Neural cell (in vitro differentiated cells): ENCODE data around the gene DGLUCY. TPM values are rescaled to one million over a fixed set of nuclear protein-coding genes. Genes with fewer than 3 reads are reported as not detected.

Source experiments
- H2AFZ ChIP-seq: fragments of 200-600, 300-800 bp; sonication (generic), shearing (Covaris generic); 2 replicates; pipeline ENCODE4 v1.6.0; 2014; ENCODE audit warnings: low read depth, mild to moderate bottlenecking, antibody characterized with exemption, low read length, moderate library complexity
- H3F3A ChIP-seq: fragments of 200-600 bp; shearing (Covaris generic); 2 replicates; pipeline ENCODE4 v1.6.1; 2016; ENCODE audit warnings: mild to moderate bottlenecking, moderate library complexity, mixed read lengths, antibody characterized with exemption, low read length; ENCODE audit not compliant: insufficient read depth, poor library complexity, severe bottlenecking
- H3K27ac ChIP-seq: fragments of 200-600, 300-800 bp; sonication (generic), shearing (Covaris generic); 2 replicates; pipeline ENCODE4 v1.5.1; 2014; ENCODE audit warnings: mild to moderate bottlenecking, low read length, moderate library complexity
- H3K27me3 ChIP-seq: fragments of 300-800, 200-600 bp; sonication (generic), shearing (Covaris generic); 2 replicates; pipeline ENCODE4 v1.6.0; 2014; ENCODE audit warnings: mild to moderate bottlenecking, low read depth, low read length, moderate library complexity; ENCODE audit not compliant: insufficient read depth
- H3K36me3 ChIP-seq: fragments of 300-800, 200-600 bp; sonication (generic), shearing (Covaris generic); 2 replicates; pipeline ENCODE4 v1.5.1; 2014; ENCODE audit warnings: mild to moderate bottlenecking, antibody characterized with exemption, low read length, moderate library complexity; ENCODE audit not compliant: insufficient read depth
- H3K4me2 ChIP-seq: fragments of 300-800, 200-600 bp; sonication (generic), shearing (Covaris generic); 2 replicates; pipeline ENCODE4 v1.6.0; 2014; ENCODE audit warnings: mild to moderate bottlenecking, low read length
- H3K4me3 ChIP-seq: fragments of 300-800, 200-600 bp; sonication (generic), shearing (Covaris generic); 2 replicates; pipeline ENCODE4 v1.5.1; 2014; ENCODE audit warnings: mild to moderate bottlenecking, low read length, moderate library complexity
- H3K79me2 ChIP-seq: fragments of 200-600 bp; shearing (Covaris generic); replicated peaks from 2 replicates; pipeline ENCODE4 v1.6.0; 2014; ENCODE audit warnings: mild to moderate bottlenecking, low read length, moderate library complexity; ENCODE audit not compliant: insufficient read depth
- H3K9ac ChIP-seq: fragments of 300-800, 200-600 bp; sonication (generic), shearing (Covaris generic); 2 replicates; pipeline ENCODE4 v1.6.1; 2016; ENCODE audit warnings: mild to moderate bottlenecking, low read length, mixed read lengths
- H3K9me2 ChIP-seq: fragments of 200-600 bp; shearing (Covaris generic); 2 replicates; pipeline ENCODE4 v1.6.1; 2016; ENCODE audit warnings: mild to moderate bottlenecking, low read length, mixed read lengths; ENCODE audit not compliant: insufficient read depth
- H3K9me3 ChIP-seq: fragments of 200-600, 300-800 bp; sonication (generic), shearing (Covaris generic); 2 replicates; pipeline ENCODE4 v1.6.1; 2016; ENCODE audit warnings: mild to moderate bottlenecking, mixed run types, low read length, moderate library complexity, mixed read lengths
- H4K20me1 ChIP-seq: fragments of 200-600 bp; shearing (Covaris generic); 2 replicates; pipeline ENCODE4 v1.6.1; 2016; ENCODE audit warnings: mild to moderate bottlenecking, mixed run types; ENCODE audit not compliant: insufficient read depth
- CTCF ChIP-seq: fragments of 450-650 bp; IDR thresholded peaks from 2 replicates; pipeline ENCODE4 v1.5.1; 2014; ENCODE audit warnings: antibody characterized with exemption, mild to moderate bottlenecking, moderate library complexity; ENCODE audit not compliant: poor library complexity, severe bottlenecking
- EP300 ChIP-seq: fragments of 450-650 bp; conservative IDR thresholded peaks from 2 replicates; pipeline ENCODE4 v1.6.1; 2014; ENCODE audit warnings: antibody characterized with exemption, mild to moderate bottlenecking, moderate library complexity; ENCODE audit not compliant: poor library complexity, severe bottlenecking
- EZH2 ChIP-seq: fragments of 200-600, 300-800 bp; shearing (Covaris generic), sonication (generic); IDR thresholded peaks from 2 replicates; pipeline ENCODE4 v1.6.1; 2014; ENCODE audit warnings: antibody characterized with exemption, low read length, borderline replicate concordance, mild to moderate bottlenecking; ENCODE audit not compliant: insufficient read depth, poor library complexity, severe bottlenecking
- MXI1 ChIP-seq: fragments of 450-650 bp; conservative IDR thresholded peaks from 2 replicates; pipeline ENCODE4 v1.6.1; 2014; ENCODE audit warnings: antibody characterized with exemption, mild to moderate bottlenecking; ENCODE audit not compliant: poor library complexity, severe bottlenecking
- POLR2AphosphoS5 ChIP-seq: IDR thresholded peaks from 2 replicates; pipeline ENCODE4 v1.6.1; 2012
- RAD21 ChIP-seq: fragments of 450-650 bp; conservative IDR thresholded peaks from 2 replicates; pipeline ENCODE4 v1.6.1; 2014; ENCODE audit warnings: antibody characterized with exemption, mild to moderate bottlenecking, moderate library complexity
- SMC3 ChIP-seq: fragments of 450-650 bp; conservative IDR thresholded peaks from 2 replicates; pipeline ENCODE4 v1.6.1; 2014; ENCODE audit warnings: antibody characterized with exemption, mild to moderate bottlenecking, moderate library complexity; ENCODE audit not compliant: poor library complexity
- TAF1 ChIP-seq: IDR thresholded peaks from 2 replicates; pipeline ENCODE4 v1.6.1; 2012; ENCODE audit warnings: low read depth
- polyA plus RNA-seq: library from polyadenylated mRNA; depleted of rRNA; stranded (reverse); fragments of >200 nt; gene quantifications from 2 replicates; pipeline ENCODE4 v1.2.3, GENCODE V29; 2014
- TF ChIP-seq, protein P1 (sequence below): IDR thresholded peaks from 2 replicates; pipeline ENCODE4 v1.6.1; 2012; ENCODE audit warnings: borderline replicate concordance

Gene DGLUCY
- polyA plus RNA-seq, 1 donor from 2014 or later: 30.5 TPM

GRCh38 chr14:91146661-91147060 is 32.8 kb downstream of the DGLUCY start:
- no peaks in the 10 kb centered on the region for H3K79me2 ChIP-seq
- H3F3A ChIP-seq: no peaks in the 10 kb centered on the region
- H3K4me3 ChIP-seq: no peak overlapping the region
- H3K36me3 ChIP-seq: no peaks in the 10 kb centered on the region
- H3K27ac ChIP-seq: no peak overlapping the region
- no peaks in the 10 kb centered on the region for H3K9me3 ChIP-seq
- H3K9me2 ChIP-seq: no peaks in the 10 kb centered on the region
- H2AFZ ChIP-seq: no peak overlapping the region
- TF ChIP-seq EZH2 (no peak), POLR2AphosphoS5 (no peak), TAF1 (no peak), EP300 (no peak), MXI1 (no peak), SMC3 (no peak), CTCF (no peak), RAD21 (no peak)
- TF ChIP-seq, protein P1, sequence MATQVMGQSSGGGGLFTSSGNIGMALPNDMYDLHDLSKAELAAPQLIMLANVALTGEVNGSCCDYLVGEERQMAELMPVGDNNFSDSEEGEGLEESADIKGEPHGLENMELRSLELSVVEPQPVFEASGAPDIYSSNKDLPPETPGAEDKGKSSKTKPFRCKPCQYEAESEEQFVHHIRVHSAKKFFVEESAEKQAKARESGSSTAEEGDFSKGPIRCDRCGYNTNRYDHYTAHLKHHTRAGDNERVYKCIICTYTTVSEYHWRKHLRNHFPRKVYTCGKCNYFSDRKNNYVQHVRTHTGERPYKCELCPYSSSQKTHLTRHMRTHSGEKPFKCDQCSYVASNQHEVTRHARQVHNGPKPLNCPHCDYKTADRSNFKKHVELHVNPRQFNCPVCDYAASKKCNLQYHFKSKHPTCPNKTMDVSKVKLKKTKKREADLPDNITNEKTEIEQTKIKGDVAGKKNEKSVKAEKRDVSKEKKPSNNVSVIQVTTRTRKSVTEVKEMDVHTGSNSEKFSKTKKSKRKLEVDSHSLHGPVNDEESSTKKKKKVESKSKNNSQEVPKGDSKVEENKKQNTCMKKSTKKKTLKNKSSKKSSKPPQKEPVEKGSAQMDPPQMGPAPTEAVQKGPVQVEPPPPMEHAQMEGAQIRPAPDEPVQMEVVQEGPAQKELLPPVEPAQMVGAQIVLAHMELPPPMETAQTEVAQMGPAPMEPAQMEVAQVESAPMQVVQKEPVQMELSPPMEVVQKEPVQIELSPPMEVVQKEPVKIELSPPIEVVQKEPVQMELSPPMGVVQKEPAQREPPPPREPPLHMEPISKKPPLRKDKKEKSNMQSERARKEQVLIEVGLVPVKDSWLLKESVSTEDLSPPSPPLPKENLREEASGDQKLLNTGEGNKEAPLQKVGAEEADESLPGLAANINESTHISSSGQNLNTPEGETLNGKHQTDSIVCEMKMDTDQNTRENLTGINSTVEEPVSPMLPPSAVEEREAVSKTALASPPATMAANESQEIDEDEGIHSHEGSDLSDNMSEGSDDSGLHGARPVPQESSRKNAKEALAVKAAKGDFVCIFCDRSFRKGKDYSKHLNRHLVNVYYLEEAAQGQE: no peak
- no peaks in the 10 kb centered on the region for H3K27me3 ChIP-seq
- H4K20me1 ChIP-seq: no peaks in the 10 kb centered on the region
- no peak overlapping the region for H3K4me2 ChIP-seq
- no peak overlapping the region for H3K9ac ChIP-seq

- no peaks in the 10 kb centered on the region for H3K9me3 ChIP-seq
- no peaks in the 10 kb centered on the region for H3K27me3 ChIP-seq
- no peaks in the 10 kb centered on the region for H3F3A ChIP-seq
- H4K20me1 ChIP-seq: no peaks in the 10 kb centered on the region
- no peak overlapping the region for H3K4me3 ChIP-seq
- no peaks in the 10 kb centered on the region for H3K36me3 ChIP-seq
- no peak overlapping the region for H2AFZ ChIP-seq
- no peaks in the 10 kb centered on the region for H3K9me2 ChIP-seq
- H3K4me2 ChIP-seq: no peak overlapping the region
- H3K9ac ChIP-seq: no peak overlapping the region
- TF ChIP-seq TAF1: no peak
- TF ChIP-seq EZH2: no peak
- TF ChIP-seq RAD21: no peak
- no peak for TF ChIP-seq CTCF
- TF ChIP-seq, protein P1: no peak
- TF ChIP-seq EP300: no peak
- TF ChIP-seq SMC3: no peak
- TF ChIP-seq MXI1: no peak
- TF ChIP-seq POLR2AphosphoS5: no peak
- H3K79me2 ChIP-seq: no peaks in the 10 kb centered on the region
- H3K27ac ChIP-seq: no peak overlapping the region
Observed at GRCh38 chr14:91149462-91149861, 35.6 kb downstream of the DGLUCY start.
